Fibroblast of peridontal ligament (primary cell): ENCODE measurements around the gene SAV1.
"Not testable (repeated sequence)": the region's sequence is repeated elsewhere in the genome, so short reads cannot be mapped to it uniquely, and the experiment has no call there.

Source experiments
- DNase-seq: peaks from one replicate; pipeline ENCODE4 v3.0.0-alpha.2; 2010; ENCODE audit errors: extremely low read depth

The SAV1 gene

DNA sequence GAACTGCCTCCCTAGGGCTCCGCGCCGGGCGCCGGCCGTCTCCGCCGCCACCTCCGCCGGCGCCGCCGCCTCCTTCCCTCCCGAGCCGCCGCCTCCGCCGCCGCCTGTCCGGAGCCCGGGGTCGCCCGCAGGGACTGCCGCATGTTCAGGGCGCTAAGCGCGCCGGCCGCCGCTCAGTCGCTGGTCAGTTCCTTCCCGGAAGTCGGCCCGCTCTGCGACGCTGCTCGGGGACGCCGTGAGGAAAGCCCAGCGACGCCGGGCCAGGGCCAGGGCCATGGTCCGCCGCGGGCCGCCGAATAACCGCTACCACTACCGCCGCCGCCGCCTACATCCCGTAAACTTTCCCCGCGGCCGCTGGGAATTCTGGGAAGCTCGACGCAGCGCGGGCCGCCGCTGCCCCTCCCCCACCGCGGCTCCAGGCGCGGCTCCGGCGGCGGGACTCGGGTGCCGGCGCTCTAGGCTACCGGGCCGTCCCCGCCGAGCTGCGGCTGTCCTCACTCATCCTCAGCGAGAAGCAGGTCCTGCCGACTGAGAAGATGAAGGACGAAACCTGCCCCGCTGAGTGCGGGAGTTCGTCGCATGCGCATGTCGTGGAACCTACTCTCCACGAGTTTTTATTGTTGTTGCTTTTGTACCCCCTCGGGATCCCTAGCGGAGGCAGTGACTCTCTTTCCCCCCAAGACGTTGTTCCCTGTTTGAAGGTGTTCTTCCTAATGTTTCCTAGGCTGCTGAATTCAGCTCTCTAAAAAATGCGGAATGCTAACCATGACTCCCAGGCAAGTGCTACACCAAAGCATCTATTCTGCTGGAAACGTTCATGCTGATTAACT is at the start of gene SAV1:
Gene SAV1, minus strand, starts transcription at position 311 of the 830 bp plus-strand sequence. CDS start 339 bp downstream, outside the sequence.
- peak; percentile 85 for DNase-seq

DNA sequence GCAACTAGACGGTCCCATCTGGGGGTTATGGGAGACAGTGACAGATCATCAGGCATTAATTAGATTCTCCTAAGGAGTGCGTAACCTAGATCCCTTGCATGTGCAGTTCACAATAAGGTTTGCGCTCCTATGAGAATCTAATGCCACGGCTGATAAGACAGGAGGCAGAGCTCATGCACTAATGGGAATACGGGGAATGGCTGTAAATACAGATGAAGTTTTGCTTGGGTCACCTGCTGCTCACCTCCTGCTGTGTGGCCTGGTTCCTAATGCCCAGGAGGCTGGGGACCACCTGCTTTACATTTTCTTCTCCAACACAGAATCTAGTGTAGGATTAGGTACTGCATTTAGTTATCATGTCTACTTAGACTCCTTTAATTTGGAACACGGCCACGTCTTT is 49.7 kb upstream of the SAV1 start:
- DNase-seq: no peak

DNA sequence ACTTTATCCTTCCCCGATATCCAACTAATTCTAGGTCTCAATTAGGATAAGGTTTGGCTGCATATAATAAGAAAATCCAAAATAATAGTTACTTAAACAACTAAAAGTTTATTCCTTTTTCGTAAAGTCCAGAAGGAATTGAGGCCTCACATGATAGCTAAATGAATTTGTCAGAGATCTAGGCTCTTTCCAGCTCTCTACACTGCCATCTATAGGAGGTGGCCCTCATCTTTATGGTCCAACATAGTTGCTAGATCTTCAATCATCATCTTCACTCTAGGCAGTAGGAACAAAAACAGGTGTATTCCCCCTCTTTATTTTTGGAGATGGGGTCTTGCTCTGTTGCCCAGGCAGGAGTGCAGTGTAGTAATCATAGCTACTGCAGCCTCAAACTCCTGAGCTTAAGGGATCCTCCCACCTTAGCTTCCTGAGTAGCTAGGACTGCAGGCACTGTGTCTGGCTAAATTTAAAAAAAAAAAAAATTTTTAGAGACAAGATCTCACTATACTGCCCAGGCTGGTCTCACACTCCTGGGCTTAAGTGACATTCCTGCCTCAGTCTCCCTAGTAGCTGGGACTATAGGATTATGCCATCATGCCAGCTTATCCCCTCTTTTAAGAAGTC is 46.5 kb upstream of the SAV1 start:
- DNase-seq: no peak

DNA sequence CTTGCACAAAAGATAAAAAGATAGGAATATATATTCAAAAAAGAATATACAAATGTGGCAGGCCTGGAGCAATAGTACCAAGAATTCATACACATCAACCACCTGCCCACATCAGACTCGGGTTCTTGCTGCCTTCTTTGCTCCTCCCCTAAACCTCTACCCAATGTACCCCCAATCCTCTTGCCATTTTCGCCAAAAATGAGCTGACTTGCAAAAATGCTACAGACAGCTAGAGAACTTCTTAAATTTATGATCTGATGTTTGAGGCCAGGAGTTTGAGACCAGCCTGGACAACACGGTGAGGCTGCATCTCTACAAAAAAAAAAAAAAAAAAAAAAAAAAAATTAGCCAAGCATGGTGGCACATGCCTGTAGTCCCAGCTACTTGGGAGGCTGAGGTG is 42.9 kb upstream of the SAV1 start:
- DNase-seq: no peak

DNA sequence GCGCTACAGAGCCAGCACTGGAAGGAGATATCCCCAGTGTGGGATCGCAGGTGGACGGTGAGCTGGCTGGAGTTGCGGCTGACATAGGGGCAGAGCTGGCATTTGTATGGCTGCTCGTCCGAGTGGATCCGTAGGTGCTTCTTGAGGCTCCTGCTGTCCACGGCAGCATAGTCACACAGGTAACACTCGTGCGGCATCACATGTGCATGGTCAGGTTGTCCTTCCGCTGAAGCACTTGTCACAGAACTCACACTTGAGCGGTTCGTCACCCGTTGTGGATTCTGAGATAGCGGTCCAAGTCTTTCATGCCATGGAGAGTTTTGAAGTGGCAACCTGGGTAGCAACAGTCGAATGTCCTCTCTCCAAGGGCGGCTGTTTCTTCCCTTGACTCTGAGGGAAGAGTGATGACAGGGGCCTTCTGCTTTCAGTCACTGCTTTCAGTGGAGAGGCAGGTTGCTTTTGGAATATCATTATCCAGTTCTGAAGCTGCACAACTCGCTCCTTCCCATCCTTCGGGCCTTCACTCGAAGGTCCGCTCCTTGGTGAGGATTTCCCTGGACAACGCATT is 37.0 kb upstream of the SAV1 start:
- no peak for DNase-seq

DNA sequence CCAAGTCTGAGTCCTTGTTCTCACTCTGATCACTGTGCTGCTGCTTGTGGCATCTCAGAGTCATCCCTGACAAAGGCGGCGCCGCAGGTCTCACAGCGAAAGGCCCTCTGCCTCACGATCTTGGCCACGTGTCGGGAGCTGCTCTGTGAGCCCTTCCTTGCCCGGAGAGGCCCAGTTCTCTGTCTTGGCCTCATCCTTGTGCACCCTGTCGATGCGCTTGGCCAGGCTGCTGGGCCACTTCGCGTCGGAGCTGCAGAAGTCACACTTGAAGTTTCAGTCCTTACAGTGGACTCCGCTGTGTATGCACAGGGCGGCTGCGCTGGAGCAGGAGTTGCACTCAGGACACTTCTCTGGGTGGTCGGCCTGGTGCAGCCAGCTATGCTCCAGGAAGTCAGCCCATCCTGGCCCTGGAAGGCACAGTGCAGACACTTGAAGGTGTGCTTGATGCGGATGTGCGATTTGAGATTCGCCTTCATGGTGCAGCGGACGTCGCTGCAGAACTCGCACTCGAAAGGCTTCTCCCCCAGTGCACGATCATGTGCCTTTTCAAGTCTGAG is 36.4 kb upstream of the SAV1 start:
- no peak for DNase-seq

DNA sequence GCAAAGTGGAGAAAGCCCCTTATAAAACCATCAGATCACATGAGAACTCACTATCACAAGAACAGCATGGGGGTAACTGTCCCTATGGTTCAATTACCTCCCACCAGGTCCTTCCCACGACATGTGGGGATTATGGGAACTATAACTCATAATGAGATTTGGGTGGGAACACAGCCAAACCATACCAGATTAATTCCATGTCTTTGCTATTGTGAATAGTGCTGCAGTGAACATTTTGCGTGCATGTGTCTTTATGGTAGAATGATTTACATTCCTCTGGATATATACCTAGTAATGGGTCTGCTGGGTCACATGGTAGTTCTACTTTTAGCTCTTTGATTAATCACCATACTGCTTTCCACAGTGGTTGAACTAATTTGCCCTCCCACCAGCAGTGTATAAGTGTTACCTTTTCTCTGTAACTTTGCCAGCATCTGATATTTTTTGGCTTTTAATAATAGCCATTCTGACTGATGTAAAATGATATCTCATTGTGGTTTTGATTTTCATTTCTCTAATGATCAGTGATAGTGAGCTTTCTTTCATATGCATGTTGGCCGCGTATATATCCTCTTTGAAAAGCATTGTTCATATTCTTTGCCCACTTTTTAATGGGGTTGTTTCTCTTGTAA is 29.7 kb upstream of the SAV1 start:
- peak; percentile 52 for DNase-seq

DNA sequence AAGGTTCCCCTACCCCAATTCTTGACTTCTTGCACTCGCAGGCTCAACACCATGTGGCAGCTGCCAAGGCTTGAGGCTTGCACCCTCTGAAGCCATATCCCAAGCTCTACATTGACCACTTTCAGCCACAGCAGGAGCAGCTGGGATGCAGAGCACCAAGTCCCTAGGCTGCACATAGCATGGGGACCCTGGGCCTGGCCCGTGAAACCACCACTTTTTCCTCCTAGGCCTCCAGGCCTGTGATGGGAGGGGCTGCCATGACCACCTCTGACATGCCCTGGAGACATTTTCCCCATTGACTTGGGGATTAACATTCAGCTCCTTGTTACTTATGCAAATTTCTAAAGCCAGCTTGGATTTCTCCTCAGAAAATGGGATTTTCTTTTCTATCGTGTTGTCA is 26.2 kb upstream of the SAV1 start:
- not testable (repeated sequence) for DNase-seq

DNA sequence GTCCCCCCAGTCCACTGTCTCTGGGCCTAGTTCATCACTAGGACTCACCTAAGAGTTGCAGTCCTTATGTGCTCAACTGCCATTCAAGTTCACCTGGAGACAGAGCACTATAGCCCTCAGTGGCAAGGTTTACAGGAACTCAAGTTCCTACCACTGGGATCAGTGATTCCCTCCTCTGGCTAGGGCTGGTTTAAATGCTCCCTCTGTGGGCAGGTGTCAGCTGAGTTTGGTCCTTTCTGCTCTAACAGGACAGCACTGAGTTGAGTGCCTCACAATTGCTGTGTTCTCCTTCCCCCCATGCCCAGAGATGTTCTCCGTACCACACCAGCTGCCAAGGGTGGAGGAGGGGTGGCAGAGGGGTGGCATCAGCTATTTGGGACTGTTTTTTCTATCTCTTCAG is 20.8 kb upstream of the SAV1 start:
- no peak for DNase-seq

DNA sequence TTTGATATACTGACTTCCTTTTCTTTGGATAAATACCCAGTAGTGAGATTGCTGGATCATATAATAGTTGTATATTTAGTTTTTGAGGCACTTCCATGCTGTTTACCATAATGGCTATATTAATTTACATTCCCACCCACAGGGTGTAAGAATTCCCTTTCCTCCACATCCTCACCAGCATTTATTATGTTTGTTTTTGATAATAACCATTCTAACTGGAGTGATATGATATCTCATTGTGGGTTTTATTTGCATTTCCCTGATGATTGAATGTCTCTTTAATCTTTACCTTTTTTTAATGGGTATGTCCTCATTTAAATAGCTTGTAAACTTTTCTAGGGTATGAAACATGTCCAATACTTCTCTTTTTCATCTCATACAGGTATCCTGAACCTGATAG is 11.6 kb upstream of the SAV1 start:
- no peak for DNase-seq

DNA sequence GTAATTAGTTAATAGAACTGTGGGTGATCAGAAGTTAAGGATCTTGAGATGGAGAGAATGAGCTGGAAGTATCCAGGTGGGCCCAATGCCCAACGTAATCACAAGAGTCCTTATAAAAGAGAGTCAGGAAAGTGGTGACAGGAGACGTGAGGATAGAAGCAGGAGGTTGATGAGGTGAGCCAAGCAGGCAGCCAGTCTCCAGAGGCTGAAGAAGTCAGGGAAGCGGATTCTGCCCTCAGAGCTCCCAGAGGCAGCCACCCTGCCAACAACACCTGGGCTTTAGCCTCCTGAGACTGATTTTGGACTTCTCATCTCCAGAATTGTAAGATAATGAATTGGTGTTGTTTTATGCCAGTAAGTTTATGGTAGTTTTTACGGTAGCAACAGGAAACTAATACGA is 10.1 kb upstream of the SAV1 start:
- no peak for DNase-seq

DNA sequence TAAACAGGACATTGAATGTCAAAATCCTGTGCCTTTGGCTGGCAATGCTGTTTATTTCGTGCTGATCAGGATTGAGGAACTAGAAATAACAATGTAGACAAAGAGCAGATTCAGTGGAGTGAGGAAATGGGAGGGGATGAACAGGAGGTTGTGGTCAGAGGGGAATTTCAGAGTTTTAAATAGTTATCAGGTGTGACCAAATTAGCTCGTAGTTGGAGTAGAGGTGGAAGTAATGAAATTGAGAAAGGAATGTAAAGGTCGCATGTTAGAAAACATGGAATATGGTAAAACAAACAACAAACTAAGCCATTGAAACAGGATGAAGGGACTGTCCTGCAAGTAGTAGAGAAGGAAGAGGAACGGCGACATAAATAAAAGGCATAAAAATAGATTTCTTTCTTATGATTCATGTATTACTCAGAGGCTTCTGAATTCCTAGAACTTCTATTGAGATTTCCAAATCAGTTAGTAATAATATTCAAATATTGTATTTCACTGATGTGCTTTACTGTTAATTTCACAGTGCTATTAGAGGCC is 9.5 kb upstream of the SAV1 start:
- peak; percentile 65 for DNase-seq

DNA sequence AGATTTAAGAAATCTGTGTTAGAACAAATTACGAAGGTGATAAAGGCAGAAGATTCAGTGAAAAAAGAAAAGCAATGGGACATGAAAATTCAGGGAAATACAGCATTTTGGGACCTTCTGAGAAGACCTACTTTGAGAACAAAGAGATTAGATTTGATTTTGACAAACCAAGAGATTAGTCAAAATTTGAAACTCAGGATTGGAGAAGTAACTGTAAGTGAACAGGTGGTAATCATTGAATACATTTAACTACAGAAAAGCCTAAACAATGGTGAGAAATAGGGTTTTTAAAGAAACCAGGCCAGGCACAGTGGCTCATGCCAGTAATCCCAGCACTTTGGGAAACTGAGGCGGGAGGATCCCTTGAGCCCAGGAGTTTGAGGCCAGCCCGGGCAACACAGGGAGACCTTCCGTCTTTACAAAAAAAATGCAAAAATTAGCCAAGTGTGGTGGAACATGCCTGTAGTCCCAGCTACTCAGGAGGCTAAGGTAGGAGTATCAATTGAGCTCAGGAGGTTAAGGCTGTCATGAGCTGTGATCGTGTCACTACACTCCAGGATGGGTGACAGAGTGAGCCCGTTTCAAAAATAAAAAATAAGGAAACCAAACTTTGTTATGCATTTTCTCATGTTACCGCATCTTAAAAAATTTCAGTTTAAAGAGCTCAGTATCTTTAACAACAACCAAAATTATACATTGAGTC is 8.9 kb upstream of the SAV1 start:
- DNase-seq: no peak

DNA sequence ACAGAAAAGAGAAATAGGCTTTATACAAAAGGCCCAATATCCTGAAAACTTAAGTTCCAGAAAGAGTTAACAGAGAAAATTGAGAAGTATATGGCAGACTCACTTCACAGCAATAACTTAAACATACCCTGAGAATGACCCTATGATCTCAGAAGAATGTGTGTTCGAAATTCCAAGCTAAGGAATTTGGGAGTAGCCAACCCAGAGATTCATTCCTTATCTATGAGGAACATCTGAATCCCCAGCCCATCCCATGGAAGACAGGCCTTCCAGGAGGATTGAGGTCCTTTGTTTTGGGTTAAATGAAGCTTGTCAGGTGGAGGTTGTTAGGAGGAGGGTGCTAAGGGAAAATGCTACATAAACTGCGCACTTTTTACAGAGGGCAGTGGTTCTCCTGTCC is 7.5 kb upstream of the SAV1 start:
- peak; percentile 56 for DNase-seq

DNA sequence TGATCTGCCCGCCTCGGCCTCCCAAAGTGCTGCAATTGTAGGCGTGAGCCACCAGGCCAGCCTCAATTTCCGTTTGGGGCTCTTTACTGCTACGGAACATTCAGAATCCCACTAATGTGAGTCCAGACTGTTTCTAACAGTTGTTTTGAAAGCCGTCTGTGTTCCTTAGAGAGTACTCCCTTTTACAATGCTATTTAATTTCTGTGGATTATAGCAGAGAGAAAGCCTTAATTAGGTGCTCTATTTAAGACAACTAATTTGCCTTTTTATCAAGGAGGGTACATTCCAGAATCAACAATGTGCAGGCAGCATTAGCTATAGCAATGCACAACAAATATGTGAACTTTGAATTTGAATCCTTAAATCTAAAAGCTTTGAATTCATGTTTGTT is 2.8 kb upstream of the SAV1 start:
- no peak for DNase-seq

DNA sequence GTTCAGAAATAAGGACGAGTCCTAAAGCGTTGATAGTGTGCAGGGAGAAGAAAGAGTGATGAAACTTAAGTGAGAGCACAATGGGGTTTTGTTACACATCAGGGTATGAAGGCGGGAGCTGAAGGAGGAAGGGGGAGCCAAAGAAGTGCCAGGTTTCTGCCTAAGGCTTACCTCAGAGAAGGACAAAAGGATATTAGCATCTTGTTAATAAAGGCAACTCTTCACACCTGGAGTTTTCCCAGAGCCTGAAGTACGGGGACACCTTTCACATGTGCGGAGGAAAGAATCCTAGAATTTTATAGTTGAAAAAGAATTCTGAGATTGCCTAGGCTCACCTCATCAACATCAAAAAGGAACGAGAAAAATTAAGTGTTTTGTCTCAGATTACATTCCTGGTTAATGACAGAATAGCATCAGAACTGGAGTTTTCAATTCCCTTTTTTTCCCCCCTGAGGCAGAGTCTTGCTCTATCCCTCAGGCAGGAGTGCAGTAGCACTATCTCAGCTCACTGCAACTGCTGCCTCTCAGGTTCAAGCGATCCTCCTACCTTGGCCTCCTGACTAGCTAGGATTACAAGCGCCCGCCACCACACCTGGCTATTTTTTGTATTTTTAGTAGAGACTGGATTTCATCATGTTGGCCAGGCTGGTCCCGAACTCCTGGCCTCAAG is 2.2 kb upstream of the SAV1 start:
- DNase-seq: no peak

DNA sequence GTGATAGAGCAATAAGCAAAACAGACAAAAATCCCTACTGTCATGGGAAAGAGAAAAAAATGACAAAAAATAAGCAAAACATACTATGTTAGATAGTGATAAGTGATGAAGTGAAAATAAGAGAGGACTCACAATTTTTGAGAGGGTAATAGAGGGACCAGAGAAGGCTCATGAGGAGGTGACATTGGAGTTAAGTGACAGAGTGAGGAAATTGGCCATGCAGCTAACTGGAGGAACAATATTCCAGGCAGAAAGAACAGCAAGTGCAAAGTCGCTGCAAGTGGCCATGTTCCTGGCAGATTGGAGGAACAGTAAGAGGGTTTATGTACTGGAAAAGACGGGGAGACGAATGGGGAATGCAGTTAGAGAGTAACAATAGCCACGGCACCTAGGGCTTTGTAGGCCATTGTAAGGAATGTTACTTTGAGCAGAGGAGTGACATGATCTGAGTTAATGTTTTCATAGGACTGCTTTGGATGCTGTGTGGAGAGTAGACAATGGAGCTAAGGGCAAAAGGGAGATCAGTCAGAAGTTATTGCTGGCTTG is 1.4 kb upstream of the SAV1 start:
- no peak for DNase-seq

DNA sequence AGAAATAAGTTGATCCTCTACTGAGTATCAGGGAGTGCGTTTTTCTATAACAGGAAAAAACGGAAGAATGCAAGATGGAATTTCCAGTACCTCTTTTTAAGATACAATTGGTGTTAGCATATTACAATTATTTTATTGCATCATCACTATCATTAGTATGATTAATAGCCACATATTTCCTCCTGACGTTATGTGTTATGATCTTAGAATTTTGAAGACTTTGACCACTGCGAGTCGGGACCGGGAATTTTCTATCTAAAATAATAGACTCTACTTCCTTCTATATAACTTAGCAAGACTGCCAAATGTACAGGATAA is 679 bp upstream of the SAV1 start:
- no peak for DNase-seq

DNA sequence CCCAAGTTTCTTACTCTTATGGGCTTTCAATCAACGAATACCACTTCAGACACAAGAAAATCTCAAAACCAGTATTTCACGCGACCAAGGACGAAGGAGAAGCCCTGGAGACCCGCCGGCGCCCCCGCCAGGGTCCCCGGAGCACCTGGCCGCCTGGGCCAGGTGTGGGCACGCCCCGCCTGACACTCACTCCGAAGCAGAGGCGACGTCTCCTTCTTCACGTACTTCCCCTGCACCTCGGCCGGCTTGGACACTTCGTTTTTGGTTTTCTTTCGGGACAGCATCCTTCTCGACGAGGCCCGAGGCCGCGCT is 466 bp downstream of the SAV1 start:
- no peak for DNase-seq

DNA sequence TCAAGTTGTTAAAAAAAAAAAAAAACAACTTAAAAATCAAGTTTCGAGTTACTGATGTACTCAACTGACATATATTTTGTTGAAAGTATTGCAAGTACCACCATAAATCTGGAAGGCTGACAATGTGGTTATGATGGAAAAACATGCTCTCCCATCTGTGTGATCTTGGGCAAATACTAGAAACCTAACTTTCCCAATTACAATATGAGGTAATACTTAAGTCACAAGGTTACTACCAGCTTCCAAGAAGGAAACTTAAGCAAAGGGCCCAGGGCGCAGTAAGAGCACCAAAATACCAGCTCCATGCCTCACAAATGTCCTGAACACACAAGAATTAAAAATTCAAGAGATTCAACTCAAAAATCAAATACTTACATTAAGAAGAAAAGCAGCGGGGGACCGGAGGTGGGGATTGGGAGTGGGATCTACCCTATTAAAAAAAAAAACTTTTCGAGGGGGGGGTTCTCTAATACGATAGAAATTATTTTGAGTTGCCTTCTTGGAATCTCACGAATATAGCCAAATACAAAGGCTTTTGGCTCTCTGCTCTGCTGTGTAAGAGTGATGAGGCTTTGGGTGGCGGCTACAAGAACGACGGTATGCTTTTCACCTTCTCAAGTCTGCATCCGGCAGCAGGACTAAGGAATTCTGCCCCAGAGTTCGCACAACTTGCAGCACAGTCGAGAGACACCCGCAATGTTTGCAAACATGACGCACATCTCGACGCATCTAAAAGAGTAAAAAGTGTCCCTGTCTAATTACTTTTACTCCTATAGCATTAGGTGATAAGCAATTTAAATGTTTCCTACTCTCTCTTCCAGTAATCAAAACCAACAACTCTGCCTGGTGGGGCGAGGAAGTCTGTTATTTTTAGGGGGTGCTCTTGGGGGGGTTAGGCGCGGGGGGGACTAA is 1.1 kb downstream of the SAV1 start:
- peak; percentile 94 for DNase-seq
